EL (cell line): ENCODE measurements around the gene NRCAM.
"Not testable (repeated sequence)": the region's sequence is repeated elsewhere in the genome, so short reads cannot be mapped to it uniquely, and the experiment has no call there.

Source experiments
- DNase-seq: peaks from one replicate; pipeline ENCODE4 v3.0.0-alpha.2; 2016

The NRCAM gene

GRCh38 chr7:108455998-108456677 lies at the start of gene NRCAM:
TSS of gene NRCAM (minus strand) at chr7:108456436. CDS start at chr7:108240064, 216,372 bp downstream.
- DNase-seq = peak; percentile 26

- not testable (repeated sequence) for DNase-seq
These were observed 48.3 kb upstream of the NRCAM start for GRCh38 chr7:108504576-108504975.

- peak; percentile 3 for DNase-seq
These were observed 47.1 kb upstream of the NRCAM start for GRCh38 chr7:108503112-108504026.

GRCh38 chr7:108499566-108499965 lies 43.3 kb upstream of the NRCAM start:
- DNase-seq = no peak

GRCh38 chr7:108498481-108498880 lies 42.2 kb upstream of the NRCAM start:
- no peak for DNase-seq

GRCh38 chr7:108497082-108497725 lies 41.0 kb upstream of the NRCAM start:
- peak; percentile 50 for DNase-seq

- no peak for DNase-seq
These were observed 36.5 kb upstream of the NRCAM start for GRCh38 chr7:108492742-108493141.

GRCh38 chr7:108488768-108489538 lies 32.7 kb upstream of the NRCAM start:
- DNase-seq = no peak

- DNase-seq = no peak
These were observed 31.4 kb upstream of the NRCAM start for GRCh38 chr7:108487646-108488045.

- DNase-seq = no peak
These were observed 30.2 kb upstream of the NRCAM start for GRCh38 chr7:108486291-108486966.

GRCh38 chr7:108484137-108484536 lies 27.9 kb upstream of the NRCAM start:
- DNase-seq = no peak

- DNase-seq = no peak
These were observed 24.1 kb upstream of the NRCAM start for GRCh38 chr7:108480311-108480710.

GRCh38 chr7:108479751-108480150 lies 23.5 kb upstream of the NRCAM start:
- no peak for DNase-seq

- DNase-seq = no peak
These were observed 22.9 kb upstream of the NRCAM start for GRCh38 chr7:108479118-108479517.

GRCh38 chr7:108468246-108468645 lies 12.0 kb upstream of the NRCAM start:
- no peak for DNase-seq

- no peak for DNase-seq
These were observed 11.2 kb upstream of the NRCAM start for GRCh38 chr7:108467391-108467790.

GRCh38 chr7:108466322-108466721 lies 10.1 kb upstream of the NRCAM start:
- not testable (repeated sequence) for DNase-seq

GRCh38 chr7:108464743-108465142 lies 8.5 kb upstream of the NRCAM start:
- DNase-seq = no peak

GRCh38 chr7:108463613-108464012 lies 7.4 kb upstream of the NRCAM start:
- DNase-seq = no peak

GRCh38 chr7:108461840-108462239 lies 5.6 kb upstream of the NRCAM start:
- no peak for DNase-seq

- no peak for DNase-seq
These were observed 4.7 kb upstream of the NRCAM start for GRCh38 chr7:108460964-108461363.

- peak; percentile 17 for DNase-seq
These were observed 3.8 kb upstream of the NRCAM start for GRCh38 chr7:108459922-108460551.
